Measurements from ENCODE around the gene MRPL33.

The MRPL33 gene

DNA sequence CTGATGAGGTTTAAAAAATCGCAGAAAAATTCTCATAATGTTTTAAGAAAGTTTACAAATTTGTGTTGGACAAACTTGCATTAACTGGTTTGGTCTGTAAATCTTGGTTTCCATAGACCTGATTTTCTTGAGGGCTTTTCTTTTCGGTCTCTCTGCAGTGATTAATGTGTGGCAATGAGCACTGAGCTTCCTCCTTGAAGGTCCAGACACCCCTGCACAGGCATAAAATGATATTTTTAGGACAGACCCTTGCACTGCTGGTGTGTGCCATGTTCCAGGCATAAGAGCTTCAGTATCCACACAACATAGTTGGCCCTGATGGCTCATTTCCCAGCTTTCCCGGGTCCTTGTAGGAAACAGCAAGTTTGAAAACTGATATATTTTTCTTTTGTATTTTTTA is 33.7 kb downstream of the MRPL33 start:
- no peaks in the 10 kb centered on the region for H3K9me3 ChIP-seq (ENCODE audit: insufficient read depth, low read length)
- no peak for DNase-seq (ENCODE audit: low read depth, low spot score)
- no peaks in the 10 kb centered on the region for H3K36me3 ChIP-seq (ENCODE audit: insufficient read depth, insufficient read length, low read length)
- no peak for TF ChIP-seq ZNF274 (IDR thresholded peaks at IDR 0.05; ENCODE audit: low read depth, low read length)
- no peak for TF ChIP-seq YY1 (IDR thresholded peaks at IDR 0.05; ENCODE audit: insufficient read depth, insufficient read length)
- TF ChIP-seq SUZ12 (IDR thresholded peaks at IDR 0.05; ENCODE audit: extremely low read depth, insufficient read depth, insufficient read length), result no peak
- H3K9ac ChIP-seq (ENCODE audit: insufficient read length, low read depth), result no peak overlapping the region
- H3K27me3 ChIP-seq (ENCODE audit: insufficient read depth, insufficient read length), result no peaks in the 10 kb centered on the region
- no peak overlapping the region for H3K4me3 ChIP-seq (ENCODE audit: insufficient read length, low read depth)
- H3K4me1 ChIP-seq (ENCODE audit: insufficient read depth, insufficient read length), result no peaks in the 10 kb centered on the region

GRCh38 chr2:27806311-27807059 is 35.0 kb downstream of the MRPL33 start:
- Histone ChIP-seq H3K4me3 (ENCODE audit: insufficient read length, low read depth) (no peak overlapping the region), H3K27me3 (ENCODE audit: insufficient read depth, insufficient read length) (no peaks in the 10 kb centered on the region), H3K4me1 (ENCODE audit: insufficient read depth, insufficient read length) (no peaks in the 10 kb centered on the region), H3K9me3 (ENCODE audit: insufficient read depth, low read length) (no peaks in the 10 kb centered on the region), H3K9ac (ENCODE audit: insufficient read length, low read depth) (no peak overlapping the region), H3K36me3 (ENCODE audit: insufficient read depth, insufficient read length, low read length) (no peaks in the 10 kb centered on the region)
- TF ChIP-seq SUZ12 (IDR thresholded peaks at IDR 0.05; ENCODE audit: extremely low read depth, insufficient read depth, insufficient read length), result no peak
- TF ChIP-seq ZNF274 (IDR thresholded peaks at IDR 0.05; ENCODE audit: low read depth, low read length), result no peak
- TF ChIP-seq YY1 (IDR thresholded peaks at IDR 0.05; ENCODE audit: insufficient read depth, insufficient read length), result no peak
- no peak for DNase-seq (ENCODE audit: low read depth, low spot score)

DNA sequence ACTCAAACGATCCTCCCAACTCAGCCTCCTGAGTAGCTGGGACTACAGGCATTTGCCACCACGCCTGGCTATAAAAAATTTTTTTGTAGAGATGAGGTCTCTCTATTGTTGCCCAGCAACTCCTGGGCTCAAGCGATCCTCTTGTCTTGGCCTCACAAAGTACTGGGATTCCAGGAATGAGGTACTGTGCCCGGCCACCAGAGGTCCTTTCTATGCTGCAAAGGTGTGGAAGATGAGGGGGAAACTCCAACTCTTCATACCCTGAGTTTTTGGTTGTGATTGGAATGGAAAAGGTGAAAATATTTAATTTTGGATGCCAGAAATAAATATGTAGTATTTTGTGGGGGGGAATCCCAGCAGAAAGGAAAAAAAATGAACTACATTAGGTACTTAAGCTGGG is 36.0 kb downstream of the MRPL33 start:
- Histone ChIP-seq H3K9me3 (ENCODE audit: insufficient read depth, low read length) (no peaks in the 10 kb centered on the region), H3K4me1 (ENCODE audit: insufficient read depth, insufficient read length) (no peaks in the 10 kb centered on the region), H3K36me3 (ENCODE audit: insufficient read depth, insufficient read length, low read length) (no peaks in the 10 kb centered on the region), H3K4me3 (ENCODE audit: insufficient read length, low read depth) (no peak overlapping the region), H3K9ac (ENCODE audit: insufficient read length, low read depth) (no peak overlapping the region), H3K27me3 (ENCODE audit: insufficient read depth, insufficient read length) (no peaks in the 10 kb centered on the region)
- TF ChIP-seq ZNF274 (IDR thresholded peaks at IDR 0.05; ENCODE audit: low read depth, low read length) (no peak), SUZ12 (IDR thresholded peaks at IDR 0.05; ENCODE audit: extremely low read depth, insufficient read depth, insufficient read length) (no peak), YY1 (IDR thresholded peaks at IDR 0.05; ENCODE audit: insufficient read depth, insufficient read length) (no peak)
- no peak for DNase-seq (ENCODE audit: low read depth, low spot score)

DNA sequence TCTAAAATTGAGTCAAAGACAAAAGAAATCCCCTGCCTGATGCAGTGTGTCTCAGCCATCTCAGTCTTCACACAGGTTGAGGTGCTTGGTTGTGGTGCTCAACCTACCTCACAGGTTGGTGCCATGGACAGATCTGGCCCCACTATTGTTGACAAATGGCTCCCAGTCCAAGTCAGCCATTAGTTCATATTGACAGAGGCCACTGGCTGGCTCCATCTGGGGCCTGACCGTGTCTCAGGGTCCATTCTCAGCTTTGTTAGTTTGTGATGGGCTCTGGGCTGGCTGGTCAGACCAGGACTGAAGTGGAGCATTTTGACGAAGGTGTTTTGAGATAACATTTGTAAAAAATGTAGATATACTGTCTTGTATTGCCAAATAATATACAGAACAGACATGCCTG is 36.9 kb downstream of the MRPL33 start:
- no peaks in the 10 kb centered on the region for H3K4me1 ChIP-seq (ENCODE audit: insufficient read depth, insufficient read length)
- H3K27me3 ChIP-seq (ENCODE audit: insufficient read depth, insufficient read length), result no peaks in the 10 kb centered on the region
- H3K4me3 ChIP-seq (ENCODE audit: insufficient read length, low read depth), result no peak overlapping the region
- no peaks in the 10 kb centered on the region for H3K9me3 ChIP-seq (ENCODE audit: insufficient read depth, low read length)
- no peak for DNase-seq (ENCODE audit: low read depth, low spot score)
- no peaks in the 10 kb centered on the region for H3K36me3 ChIP-seq (ENCODE audit: insufficient read depth, insufficient read length, low read length)
- no peak overlapping the region for H3K9ac ChIP-seq (ENCODE audit: insufficient read length, low read depth)
- TF ChIP-seq YY1 (IDR thresholded peaks at IDR 0.05; ENCODE audit: insufficient read depth, insufficient read length) (no peak), SUZ12 (IDR thresholded peaks at IDR 0.05; ENCODE audit: extremely low read depth, insufficient read depth, insufficient read length) (no peak), ZNF274 (IDR thresholded peaks at IDR 0.05; ENCODE audit: low read depth, low read length) (no peak)

DNA sequence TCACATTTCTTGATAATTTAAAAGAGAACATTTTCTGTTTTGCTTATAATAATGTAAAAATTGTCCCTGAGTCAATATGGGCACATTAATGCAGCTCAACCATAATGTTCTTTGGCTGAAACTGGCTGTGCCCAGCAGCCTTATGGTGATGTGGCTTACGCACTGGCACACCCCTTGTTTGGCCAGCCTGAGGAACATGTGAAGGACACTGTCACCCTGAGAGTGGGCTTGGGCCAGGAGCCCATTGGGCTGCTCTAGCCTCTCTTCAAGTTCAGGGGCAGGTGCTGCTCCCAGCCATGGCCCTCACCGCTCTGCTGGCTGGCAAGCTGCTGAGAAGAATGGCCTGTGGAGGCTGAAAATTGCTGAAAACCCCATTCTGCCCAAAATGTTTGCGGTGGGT is 37.5 kb downstream of the MRPL33 start:
- Histone ChIP-seq H3K9ac (ENCODE audit: insufficient read length, low read depth) (no peak overlapping the region), H3K4me3 (ENCODE audit: insufficient read length, low read depth) (no peak overlapping the region), H3K4me1 (ENCODE audit: insufficient read depth, insufficient read length) (no peaks in the 10 kb centered on the region), H3K36me3 (ENCODE audit: insufficient read depth, insufficient read length, low read length) (no peaks in the 10 kb centered on the region), H3K27me3 (ENCODE audit: insufficient read depth, insufficient read length) (no peaks in the 10 kb centered on the region), H3K9me3 (ENCODE audit: insufficient read depth, low read length) (no peaks in the 10 kb centered on the region)
- TF ChIP-seq ZNF274 (IDR thresholded peaks at IDR 0.05; ENCODE audit: low read depth, low read length), result no peak
- no peak for TF ChIP-seq YY1 (IDR thresholded peaks at IDR 0.05; ENCODE audit: insufficient read depth, insufficient read length)
- no peak for TF ChIP-seq SUZ12 (IDR thresholded peaks at IDR 0.05; ENCODE audit: extremely low read depth, insufficient read depth, insufficient read length)
- no peak for DNase-seq (ENCODE audit: low read depth, low spot score)

DNA sequence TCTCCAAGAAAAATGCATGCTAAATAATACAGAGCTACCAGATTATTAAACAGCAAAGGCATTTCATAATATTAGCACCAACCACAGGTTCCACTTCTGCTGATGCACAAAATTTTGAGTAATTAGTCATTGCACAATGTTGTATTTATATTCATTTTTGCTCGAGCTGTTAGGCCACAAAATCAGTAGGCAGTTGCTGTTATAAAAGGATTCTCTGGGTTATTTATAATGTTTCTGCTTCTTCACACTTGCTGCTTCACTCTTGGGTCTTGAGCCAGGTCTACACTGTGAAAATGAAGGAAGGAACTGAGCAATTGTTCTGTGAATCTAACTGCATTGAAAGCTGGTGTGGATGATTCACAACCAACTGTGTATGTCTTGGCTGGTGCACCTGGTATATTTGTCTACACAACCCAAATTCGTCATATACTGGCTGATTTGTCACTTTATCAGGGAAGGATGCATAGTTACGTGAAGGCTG is 38.3 kb downstream of the MRPL33 start:
- Histone ChIP-seq H3K9me3 (ENCODE audit: insufficient read depth, low read length) (no peaks in the 10 kb centered on the region), H3K36me3 (ENCODE audit: insufficient read depth, insufficient read length, low read length) (no peaks in the 10 kb centered on the region), H3K9ac (ENCODE audit: insufficient read length, low read depth) (no peak overlapping the region), H3K4me1 (ENCODE audit: insufficient read depth, insufficient read length) (no peaks in the 10 kb centered on the region), H3K4me3 (ENCODE audit: insufficient read length, low read depth) (no peak overlapping the region), H3K27me3 (ENCODE audit: insufficient read depth, insufficient read length) (no peaks in the 10 kb centered on the region)
- DNase-seq (ENCODE audit: low read depth, low spot score), result no peak
- TF ChIP-seq YY1 (IDR thresholded peaks at IDR 0.05; ENCODE audit: insufficient read depth, insufficient read length) (no peak), ZNF274 (IDR thresholded peaks at IDR 0.05; ENCODE audit: low read depth, low read length) (no peak), SUZ12 (IDR thresholded peaks at IDR 0.05; ENCODE audit: extremely low read depth, insufficient read depth, insufficient read length) (no peak)

DNA sequence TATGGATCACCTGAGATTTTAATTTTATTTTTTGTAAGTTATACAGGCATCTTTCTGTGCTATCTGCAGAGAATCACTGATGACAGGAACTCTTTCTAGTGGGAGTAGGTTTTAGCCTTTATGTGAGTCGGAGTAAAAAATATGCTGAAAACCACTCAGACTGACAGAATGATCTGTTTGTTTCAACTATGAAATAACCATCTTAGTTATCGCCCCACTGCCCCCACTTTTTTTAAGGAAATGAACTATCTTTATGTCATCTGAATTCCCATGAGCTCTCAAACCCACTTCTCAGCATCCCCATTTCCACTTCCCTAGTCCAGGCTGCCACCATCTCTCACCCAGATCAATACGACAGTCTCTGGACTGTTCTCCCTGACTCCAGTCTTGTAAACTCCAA is 38.9 kb downstream of the MRPL33 start:
- Histone ChIP-seq H3K4me1 (ENCODE audit: insufficient read depth, insufficient read length) (no peaks in the 10 kb centered on the region), H3K4me3 (ENCODE audit: insufficient read length, low read depth) (no peak overlapping the region), H3K9ac (ENCODE audit: insufficient read length, low read depth) (no peak overlapping the region), H3K36me3 (ENCODE audit: insufficient read depth, insufficient read length, low read length) (no peaks in the 10 kb centered on the region), H3K27me3 (ENCODE audit: insufficient read depth, insufficient read length) (no peaks in the 10 kb centered on the region), H3K9me3 (ENCODE audit: insufficient read depth, low read length) (no peaks in the 10 kb centered on the region)
- TF ChIP-seq YY1 (IDR thresholded peaks at IDR 0.05; ENCODE audit: insufficient read depth, insufficient read length), result no peak
- DNase-seq (ENCODE audit: low read depth, low spot score), result no peak

Measured in NT2/D1 (cell line).